ENCODE results near the gene FOXD3.
"Not testable (repeated sequence)": the region's sequence is repeated elsewhere in the genome, so short reads cannot be mapped to it uniquely, and the experiment has no call there.

FOXD3 gene

DNA sequence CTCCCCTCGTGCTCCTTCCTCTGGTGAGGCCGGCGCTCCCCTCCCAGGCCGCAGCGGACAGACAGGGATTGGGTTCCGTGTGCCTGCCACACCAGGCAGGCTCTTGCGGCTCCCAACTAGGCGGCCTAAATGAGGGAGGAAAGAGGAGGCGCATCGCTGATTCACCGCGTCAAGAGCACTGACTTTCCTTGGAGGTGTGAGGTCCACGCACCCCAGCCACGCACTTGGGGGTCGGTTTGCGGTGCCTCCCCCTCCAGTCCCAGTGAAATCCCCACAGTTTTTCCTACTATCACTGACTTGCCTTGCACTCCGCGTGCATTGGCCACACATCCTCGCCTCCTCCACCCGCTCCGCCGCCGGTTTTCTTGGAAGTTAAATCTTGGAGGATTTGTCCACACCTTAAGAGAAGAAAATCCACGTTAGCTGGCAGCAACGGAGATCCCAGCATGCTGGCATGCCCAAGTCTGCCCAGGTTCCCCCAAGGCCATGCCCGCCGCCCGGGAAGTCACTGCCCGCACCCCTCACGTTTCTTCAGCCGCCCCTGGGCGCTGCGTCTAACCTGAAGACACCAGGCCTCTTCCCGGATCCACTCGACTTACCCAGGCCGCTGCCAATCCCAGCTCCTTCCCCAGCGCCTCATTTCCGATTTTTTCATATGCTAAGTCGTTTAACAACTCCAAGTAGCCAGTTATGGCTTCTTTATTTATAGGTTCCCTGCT is 1.1 kb upstream of the FOXD3 start:
- DNase-seq: peak; percentile 70

GRCh38 chr1:63321785-63322113 is 618 bp upstream of the FOXD3 start:
- peak; percentile 52 for DNase-seq

DNA sequence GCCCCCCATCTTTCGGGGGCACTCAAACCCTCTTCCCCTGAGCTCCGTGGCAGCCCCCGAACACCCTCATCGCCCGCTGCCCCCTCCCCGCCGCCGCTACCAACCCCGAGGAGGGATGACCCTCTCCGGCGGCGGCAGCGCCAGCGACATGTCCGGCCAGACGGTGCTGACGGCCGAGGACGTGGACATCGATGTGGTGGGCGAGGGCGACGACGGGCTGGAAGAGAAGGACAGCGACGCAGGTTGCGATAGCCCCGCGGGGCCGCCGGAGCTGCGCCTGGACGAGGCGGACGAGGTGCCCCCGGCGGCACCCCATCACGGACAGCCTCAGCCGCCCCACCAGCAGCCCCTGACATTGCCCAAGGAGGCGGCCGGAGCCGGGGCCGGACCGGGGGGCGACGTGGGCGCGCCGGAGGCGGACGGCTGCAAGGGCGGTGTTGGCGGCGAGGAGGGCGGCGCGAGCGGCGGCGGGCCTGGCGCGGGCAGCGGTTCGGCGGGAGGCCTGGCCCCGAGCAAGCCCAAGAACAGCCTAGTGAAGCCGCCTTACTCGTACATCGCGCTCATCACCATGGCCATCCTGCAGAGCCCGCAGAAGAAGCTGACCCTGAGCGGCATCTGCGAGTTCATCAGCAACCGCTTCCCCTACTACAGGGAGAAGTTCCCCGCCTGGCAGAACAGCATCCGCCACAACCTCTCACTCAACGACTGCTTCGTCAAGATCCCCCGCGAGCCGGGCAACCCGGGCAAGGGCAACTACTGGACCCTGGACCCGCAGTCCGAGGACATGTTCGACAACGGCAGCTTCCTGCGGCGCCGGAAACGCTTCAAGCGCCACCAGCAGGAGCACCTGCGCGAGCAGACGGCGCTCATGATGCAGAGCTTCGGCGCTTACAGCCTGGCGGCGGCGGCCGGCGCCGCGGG is 837 bp downstream of the FOXD3 start:
- DNase-seq: peak; percentile 85

- DNase-seq: peak; percentile 60
Observed at GRCh38 chr1:63323865-63324778, 1.8 kb downstream of the FOXD3 start.

GRCh38 chr1:63324779-63325119 is 2.4 kb downstream of the FOXD3 start:
- no peak for DNase-seq

GRCh38 chr1:63325279-63325985 is 3.1 kb downstream of the FOXD3 start:
- DNase-seq: no peak

DNA sequence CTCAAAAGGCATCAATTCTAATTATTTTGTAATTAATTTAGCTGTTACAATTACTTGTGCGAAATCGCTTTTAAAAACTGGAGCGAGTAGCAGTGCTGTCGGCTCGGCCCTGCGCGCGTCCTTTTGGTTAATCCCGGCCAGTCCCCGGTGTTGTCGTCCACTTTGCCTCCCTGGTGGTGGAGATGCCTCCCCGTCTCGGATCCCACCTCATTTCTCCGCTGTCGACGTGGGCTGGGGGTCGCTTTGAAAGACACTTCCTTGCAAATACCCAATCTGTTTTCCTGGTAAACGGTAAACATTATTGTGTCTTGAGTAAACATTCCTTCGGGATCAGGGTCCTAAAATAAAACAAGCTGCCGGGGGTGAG is 3.7 kb downstream of the FOXD3 start:
- peak; percentile 70 for DNase-seq

GRCh38 chr1:63326473-63327380 is 4.4 kb downstream of the FOXD3 start:
- peak; percentile 87 for DNase-seq

DNA sequence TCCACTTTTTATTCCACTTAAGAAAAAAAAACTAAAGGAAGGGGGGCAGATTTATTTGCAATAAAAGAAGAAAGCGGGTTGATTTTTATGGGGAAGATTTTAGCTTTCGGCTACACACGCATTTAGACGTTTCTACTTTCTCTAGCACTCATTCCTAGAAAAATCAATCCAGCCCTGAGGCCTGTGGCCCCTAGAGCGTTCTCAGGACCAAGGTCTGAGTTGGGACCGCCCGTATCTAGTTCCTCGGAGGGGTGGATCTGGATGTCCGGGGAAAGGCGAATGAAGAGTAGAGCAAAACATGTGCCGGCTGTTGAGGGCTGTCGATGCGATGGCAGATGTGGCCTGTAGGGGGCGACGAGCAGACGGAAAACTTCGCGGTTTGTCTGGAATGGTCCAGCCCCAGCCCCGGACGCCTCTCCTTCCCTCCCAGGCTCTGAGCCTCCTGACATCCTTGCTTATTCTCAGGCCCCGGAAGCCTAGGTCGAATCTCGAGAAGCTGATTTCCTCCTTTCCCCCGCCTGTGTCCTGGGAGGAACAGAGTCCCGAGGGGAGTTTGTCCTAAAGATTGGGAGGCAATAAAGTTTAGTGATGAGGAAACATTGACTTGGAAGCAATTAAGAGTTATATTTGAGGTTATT is 5.2 kb downstream of the FOXD3 start:
- peak; percentile 89 for DNase-seq

DNA sequence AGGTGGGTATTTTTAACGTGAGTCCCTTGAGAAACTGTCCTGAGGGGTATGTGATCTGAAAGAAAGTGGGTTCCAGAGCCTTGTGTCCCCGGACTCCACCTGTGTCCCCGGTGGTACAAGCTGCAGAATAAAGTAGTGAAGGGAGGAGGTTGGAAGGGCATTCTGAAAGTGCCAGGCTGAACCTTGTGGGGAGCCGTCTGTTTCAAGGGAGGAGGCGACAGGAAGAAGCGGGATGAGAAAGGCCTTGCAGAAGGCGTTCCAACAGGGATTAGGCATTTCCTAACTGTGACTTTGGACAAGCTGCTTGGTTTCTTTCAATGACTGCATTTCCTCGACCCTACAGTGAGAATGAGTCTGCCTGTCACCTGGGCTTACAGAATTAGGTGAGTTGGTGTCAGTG is 5.8 kb downstream of the FOXD3 start:
- DNase-seq: no peak

DNA sequence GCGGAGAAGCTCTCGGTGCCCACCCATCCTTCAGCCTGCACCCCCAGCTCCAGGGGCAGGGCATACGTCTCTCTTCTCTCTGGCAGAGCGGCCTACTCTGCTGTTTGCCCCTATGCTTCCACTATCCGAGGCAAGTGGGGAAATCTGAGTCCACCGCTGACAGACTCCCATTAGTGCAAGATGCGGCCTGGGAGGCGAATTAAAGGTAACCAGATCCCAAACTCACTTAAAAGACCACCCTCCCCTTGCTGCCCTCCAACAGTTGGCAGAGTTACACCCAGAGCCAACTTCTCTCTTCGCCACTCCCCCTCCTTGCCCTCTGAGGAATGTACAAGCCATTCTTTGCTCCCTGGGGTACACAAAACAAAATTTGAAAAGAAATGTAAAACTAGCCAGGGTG is 6.4 kb downstream of the FOXD3 start:
- no peak for DNase-seq

DNA sequence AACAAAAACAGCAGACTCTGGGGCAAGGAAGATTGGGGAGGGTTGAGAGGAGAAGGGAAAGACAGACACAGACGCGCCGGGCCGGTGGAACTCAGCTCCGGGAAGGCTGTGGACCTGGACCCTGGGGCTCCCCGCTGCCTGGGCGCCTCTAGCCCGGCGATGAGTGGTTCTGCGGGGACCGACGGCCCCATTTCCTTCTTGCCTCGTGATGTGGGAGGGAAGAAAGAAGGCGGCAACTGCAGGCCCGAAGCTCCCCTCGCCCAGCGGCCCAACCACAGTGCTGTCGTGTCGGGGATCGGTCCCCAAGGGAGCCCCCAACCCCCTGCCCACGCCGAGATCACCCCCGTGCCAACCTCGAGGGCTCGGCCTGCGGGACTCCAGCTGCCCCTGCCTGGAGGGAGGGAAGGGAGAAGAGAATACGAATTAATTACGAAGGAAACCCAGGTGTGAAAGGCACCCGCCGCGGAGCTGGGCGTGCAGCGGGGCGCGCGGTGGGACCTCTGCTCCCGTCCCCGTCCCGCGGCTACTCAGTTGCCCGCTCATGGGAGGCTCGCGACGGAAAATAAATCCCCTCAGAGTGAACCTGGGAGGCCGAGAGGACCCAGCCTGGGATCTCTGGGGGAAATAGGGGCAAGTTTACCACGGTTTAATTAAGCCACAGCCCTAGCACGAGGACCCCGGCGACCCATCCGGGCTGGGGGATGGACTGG is 7.4 kb downstream of the FOXD3 start:
- DNase-seq: peak; percentile 52

DNA sequence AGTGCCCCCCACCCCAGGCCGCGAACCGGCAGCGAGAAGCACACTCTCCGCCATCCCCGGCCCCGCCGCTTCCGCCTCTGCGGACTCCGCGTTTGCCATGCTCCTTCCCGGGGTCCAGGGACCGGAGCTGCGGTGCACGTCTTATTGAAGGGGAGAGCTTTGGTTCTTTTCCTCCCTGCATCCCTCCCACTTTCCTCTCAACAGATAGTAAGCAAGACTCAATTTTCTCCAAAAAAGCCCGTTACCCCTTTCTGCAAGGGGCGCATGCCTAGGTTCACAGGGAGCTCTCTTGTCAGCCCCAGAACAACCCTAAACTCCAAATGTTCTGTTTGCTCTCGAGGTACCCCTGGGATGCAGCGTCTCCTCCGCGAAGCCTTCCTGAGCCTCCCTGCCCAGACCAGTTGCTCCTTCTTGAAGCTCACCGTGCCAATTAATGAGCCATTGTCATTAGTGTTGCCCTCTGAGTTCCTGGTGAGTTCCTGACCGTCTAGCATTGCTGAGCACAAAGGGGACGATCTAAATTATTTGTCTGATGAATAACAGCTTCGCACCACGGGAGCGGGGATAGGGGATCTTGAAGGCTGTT is 8.1 kb downstream of the FOXD3 start:
- DNase-seq: peak; percentile 71

DNA sequence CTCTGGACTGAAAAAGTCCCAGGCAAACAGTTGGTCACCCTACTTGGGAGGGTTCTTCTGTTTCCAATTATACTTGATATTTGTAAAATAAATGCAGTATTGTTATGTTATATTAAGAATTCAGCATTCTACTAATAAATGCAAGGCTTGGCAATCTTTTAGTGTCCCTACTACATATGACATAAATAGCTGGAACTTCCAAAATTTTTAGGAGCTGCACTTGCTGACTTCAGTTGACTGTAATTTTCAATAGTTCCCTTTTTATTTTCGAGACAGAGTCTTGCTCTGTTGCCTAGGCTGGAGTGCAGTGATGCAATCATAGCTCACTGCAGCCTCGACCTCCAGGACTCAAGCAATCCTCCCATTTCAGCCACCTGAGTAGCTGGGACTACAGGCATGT is 20.0 kb downstream of the FOXD3 start:
- DNase-seq: no peak

GRCh38 chr1:63343922-63344321 is 21.6 kb downstream of the FOXD3 start:
- DNase-seq: no peak

DNA sequence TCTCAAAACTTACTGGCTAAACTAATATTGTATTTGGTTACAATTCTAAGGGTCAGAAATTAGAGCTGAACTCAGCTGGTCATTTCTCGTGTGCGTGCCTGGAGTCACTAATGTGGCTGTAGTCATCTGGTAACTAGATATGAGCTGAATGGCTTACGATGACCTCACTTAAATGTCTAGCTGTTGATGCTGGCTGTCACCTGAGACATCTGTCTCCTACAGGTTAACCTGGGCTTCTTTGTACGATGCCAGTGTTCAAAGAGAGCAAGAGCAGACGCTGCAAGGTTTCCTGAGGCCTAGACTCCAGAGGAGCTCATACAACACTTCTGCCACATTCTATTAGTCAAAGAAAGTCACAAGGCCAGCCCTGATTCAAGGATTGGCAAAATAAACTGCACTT is 28.0 kb downstream of the FOXD3 start:
- DNase-seq: no peak

GRCh38 chr1:63352736-63353135 is 30.4 kb downstream of the FOXD3 start:
- no peak for DNase-seq

DNA sequence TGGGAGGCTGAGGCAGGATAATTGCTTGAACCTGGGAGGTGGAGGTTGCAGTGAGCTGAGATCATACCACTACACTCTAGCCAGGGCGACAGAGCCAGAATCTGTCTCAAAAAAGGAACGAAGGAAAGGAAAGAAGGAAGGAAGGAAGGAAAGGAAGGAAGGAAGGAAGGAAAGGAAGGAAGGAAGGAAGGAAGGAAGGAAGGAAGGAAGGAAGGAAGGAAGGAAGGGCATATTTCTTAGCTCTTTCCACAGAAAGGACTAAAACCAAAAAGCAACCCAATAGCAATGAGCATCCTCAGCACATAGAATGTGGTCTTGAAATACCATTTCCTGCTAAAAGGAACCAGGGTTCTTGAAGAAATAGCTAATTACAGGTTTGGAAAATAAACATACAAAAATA is 33.9 kb downstream of the FOXD3 start:
- DNase-seq: not testable (repeated sequence)

DNA sequence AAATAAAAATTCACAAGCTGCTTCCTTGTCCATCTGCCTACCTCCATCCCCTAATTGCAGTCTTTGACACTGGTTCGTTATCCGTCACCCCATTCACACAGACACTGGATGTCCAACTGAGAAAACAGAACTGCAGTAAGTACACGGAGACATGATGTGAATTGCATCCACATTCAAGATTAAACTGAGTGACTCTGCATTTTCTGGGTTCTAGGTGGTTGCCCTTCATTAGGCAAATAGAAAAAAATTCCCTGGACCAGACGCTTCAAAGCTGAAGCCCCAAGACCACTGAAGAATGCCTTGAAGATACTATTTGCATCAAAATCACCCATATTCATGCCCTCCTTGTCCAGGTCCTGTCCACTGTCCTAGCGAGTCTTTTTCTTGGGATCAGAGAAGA is 37.2 kb downstream of the FOXD3 start:
- DNase-seq: no peak

DNA sequence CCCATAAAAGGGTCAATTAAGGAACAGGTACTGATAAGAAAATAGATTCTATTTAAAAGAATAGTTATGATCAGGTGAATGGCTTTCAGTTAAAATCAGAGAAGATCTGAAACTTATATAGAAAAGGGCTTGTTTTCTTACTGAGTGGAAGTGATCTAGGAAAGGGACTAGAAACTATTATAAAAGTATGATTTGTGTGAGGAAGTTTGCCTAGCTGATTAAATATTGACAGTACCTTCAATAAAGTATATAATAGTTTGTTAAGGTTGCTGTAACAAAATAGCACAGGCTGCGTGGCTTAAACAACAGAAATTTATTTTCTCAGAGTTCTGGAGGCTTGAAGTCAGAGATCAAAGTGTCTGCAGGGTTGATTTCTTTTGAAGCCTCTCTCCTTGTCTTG is 39.7 kb downstream of the FOXD3 start:
- DNase-seq: no peak
